Activated CD4-positive, alpha-beta T cell treated with anti-CD3 and anti-CD28 coated beads, Interleukin-2, amount 50 U/mL, for 48 hours (primary cell): Measurements from ENCODE around the gene ADGRB2.
"Not testable (repeated sequence)": the region's sequence is repeated elsewhere in the genome, so short reads cannot be mapped to it uniquely, and the experiment has no call there.

Source experiments
- DNase-seq, 2 experiments: peaks; one replicate each; pipeline ENCODE4 v3.0.0-alpha.2; 2020

The ADGRB2 gene

DNA sequence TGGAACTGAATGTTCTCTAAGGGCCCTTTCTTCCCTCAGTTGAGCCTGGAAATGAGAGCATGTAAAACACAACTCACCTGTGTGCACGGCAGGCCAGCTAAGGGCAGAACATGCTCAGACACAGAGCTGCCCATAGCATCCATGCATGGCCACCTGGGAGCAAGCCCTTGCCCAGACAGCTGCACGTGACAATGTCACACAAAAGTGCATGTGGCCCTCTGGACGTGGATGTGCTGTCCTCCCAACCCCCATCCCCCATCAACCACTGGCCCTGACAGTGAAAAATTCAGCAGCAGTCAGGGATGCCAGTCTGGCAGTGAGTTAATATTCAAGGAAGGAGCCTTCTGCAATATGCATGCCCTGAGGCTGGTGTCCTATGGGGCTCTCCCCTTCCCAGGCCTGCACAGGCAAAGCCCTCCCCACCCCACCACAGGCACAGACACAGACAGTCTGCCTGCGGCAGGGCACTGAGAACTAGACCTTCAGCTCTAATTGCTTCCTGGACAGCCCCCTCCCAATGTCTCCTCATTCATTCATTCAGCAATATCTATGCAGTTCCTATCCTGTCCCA, 45.7 kb downstream of the ADGRB2 start:
- no peak for DNase-seq

DNA sequence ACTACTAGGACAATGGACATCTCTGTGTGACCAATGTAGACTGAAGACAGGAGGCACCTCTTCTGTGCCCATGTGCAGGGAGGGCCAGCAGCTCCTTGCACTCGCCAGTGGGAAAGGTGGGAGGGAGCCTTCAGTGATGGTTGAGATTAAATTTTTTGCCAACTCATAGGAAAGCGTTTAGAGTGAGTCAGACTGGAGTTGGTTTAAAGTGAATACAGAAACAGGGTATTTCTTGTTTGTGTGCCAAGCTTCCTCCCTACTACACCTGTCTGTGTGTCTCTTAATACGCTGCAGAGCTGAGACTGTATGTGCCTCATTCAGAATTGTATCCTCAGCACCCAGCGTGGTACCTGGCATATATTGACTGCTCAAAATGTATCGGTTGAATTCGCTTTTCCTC, 46.8 kb downstream of the ADGRB2 start:
- no peak for DNase-seq

DNA sequence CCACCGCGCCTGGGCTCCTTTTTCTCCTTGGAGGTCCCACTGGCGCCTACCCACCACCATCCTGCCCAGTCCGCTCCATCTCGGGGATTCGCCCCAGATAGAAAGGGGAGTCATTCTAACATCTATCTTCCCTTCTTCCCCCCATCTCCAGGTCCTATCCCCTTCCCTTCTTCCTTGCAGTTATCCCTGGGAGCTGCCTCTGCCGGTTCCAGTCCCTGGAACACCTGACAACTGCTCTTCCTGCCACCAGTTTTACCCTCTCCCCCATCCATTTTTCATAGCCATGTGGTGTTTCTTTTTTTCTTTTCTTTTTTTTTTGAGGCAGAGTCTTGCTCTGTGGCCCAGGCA, 48.3 kb downstream of the ADGRB2 start:
- no peak for DNase-seq

DNA sequence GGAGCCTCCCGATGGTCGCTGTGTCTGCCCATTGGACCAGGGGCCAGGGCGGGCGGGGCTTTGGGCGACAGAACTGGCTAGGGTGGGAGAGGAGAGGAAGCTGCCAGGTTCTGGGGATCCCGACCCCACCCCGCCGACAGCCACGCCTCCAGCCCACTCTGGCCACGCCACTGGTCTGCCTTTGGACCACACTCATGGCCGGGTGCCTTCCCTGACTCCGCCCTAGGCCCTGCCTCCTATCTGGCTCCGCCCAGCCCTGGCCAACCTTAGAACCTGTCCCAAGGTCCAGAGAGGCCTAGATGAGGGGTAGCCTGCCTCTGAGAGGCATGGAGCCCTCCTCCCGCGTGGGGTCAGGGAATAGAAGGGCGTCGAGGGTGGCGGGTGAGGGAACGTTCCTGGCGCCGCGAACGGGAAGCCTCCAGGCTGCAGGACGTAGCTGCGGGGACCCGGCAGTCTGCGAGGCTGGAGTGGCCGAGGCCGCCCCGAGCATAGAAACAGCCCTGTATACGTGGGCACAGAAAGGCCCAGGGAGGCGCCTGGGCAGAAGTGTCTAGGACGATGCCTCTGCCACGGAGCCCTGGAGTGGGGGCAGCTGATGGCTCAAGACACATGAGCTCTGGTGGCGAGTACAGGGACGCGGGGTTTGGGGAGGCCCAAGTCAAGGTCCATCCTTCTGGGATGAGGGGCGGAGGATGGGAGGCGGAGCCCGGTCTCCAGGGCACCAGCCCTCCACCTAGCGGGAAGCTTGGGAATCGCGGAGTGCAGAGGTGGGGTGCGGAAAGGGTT, 48.9 kb downstream of the ADGRB2 start:
- DNase-seq = peak; percentile 62 to 69

DNA sequence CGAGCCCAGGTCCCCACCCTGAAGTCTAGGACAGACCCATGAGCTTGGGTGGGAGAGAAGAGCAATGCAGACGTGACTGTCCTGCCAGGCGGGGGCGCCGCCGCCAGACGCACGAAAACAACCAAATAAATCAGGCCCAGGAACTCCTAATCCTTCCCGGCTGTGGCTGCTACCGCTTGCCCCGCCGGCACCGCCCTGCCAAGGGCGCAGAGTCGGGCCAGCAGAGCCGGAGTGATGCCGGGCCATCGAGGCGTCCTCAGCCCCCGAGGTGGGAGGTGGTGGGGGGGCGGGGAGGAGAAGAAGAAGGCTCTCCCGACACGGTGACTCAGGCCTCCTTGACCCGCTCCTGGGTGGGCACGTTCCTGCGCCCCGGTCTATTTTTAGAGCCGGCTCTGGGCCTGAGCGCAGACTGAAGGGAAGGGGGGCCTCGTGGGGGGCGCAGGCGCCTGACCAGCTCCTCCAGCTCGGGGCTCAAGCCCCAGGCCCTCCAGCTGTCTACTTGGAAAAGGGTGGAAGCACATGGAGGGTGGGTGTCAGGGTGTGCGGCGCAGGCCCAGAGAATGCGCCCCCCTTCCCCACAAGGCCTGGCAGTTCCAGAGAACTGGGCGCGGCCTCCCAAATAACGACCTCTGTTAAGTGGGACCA, 49.6 kb downstream of the ADGRB2 start:
- peak; percentile 30 to 38 for DNase-seq

DNA sequence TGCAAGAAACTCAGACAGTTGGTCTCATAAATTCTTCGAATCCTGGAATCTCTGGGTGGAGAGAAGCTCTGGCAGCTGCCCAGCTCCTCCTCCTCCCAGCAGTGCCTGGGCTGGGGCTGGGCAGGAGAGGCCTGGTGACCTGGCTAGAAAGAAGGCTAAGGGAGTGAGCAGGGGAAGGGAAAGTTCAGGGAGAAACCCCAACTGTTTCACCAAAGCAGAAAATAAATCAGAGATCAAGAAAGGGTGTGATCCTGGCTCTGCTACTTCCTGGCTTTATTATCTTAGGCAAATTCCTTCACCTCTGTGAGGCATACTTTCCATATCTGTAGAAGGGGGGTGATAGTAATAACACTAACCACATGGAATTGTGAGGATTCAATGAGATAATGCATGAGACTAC, 51.5 kb downstream of the ADGRB2 start:
- DNase-seq = no peak

DNA sequence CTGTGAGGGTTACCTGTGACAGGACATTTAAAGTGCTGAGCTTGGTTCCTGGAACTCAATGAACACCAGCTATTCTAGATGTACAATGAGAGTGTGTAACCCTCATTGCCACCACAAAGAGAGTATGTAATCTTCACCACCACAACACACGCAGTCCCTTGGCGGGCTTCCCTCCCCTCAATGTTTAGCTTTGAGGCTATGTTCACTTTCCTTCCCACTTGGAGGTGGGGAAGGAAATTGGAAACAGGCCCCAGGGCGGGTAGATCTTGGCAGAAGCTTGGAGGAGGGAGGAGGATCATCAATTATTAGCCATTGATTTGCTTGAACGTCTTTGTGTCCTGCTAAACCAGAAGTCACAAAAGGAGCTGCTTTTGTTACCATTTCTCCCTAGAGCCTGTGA, 52.1 kb downstream of the ADGRB2 start:
- DNase-seq = no peak

DNA sequence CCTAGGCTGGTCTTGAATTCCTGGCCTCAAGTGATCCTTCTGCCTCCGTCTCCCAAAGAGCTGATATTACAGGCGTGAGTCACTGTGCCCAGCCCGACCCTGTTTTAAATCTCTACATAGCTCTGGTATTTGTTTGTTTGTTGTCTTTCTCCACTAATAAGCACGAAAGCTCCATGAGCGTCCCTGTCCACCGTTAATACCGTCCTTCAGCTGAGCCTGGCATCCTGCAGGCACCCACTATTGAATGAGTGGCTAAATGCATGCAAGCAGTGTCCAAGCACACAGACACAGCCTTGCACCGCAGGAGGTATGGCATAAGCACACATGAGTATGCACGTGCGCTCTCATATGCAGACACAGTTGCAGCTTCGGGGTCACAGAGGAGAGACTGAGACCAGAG, 55.8 kb downstream of the ADGRB2 start:
- DNase-seq = no peak

DNA sequence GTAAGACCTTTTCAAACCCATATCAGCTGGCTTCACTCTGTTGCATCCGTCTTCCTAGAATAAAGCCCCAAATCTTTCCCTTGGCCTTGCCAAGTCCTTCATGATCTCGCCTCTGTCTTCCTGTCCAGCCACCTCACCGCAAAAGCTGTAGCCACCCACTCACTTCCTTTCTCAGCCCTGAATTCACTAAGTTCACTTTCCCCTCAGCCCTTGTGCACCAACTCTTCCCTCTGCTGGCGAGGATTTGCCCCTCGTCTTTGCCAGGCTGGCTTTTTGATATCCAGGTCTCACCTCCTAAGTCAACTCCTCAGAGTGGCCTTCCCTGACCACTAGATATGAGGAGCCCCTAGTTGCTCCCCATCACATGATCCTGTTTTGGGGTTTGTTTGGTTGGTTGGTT, 56.4 kb downstream of the ADGRB2 start:
- peak; percentile 18 to 28 for DNase-seq

DNA sequence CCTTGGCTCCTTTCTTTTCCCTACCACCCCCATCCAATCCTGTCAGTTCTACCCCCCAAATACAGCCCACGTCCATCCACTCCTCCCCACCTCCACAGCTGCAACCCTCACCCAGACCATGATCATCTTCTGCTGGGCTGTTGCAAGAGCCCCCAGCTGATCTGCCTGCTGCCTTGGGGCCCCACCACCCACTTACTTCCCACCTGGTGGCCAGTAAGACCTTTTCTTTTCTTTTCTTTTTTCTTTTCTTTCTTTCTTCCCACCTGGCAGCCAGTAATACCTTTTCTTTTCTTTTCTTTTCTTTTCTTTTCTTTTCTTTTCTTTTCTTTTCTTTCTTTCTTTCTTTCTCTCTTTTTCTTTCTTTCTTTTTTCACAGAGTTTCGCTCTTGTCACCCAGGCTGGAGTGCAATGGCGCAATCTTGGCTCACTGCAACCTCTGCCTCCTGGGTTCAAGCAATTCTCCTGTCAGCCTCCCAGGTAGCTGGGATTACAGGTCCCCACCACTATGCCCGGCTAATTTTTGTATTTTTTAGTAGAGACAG, 57.0 kb downstream of the ADGRB2 start:
- not testable (repeated sequence) for DNase-seq

DNA sequence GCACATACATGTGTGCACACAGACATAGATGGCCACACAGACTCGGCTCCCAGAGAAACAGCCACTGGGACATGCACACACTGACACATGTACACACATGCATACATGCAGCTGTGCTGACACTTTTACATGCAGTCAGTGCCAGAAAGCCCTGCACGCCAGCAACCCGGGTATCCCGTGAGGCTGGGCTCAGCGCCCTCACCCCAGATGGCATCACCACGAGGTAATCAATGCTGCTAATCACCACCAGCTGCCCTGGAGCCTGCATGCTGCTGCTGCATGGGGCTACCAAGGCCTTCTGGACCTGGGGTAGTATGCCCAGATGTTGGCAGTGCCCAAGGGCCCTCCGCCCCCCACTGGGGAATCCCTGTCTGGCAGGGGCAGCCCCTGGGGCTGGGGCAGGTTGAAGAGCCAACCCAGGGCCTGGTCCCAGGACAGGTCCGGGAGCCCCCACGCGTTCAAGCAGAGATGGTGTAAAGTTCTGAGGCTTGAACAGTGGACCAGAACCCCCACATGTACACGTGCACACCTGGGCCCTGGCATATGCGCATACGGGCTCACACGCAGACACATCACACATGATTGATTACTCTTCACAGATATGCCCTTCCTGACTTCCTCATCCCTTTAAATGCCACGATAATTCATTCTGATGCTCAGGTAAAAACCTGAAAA, 57.6 kb downstream of the ADGRB2 start:
- DNase-seq = no peak

DNA sequence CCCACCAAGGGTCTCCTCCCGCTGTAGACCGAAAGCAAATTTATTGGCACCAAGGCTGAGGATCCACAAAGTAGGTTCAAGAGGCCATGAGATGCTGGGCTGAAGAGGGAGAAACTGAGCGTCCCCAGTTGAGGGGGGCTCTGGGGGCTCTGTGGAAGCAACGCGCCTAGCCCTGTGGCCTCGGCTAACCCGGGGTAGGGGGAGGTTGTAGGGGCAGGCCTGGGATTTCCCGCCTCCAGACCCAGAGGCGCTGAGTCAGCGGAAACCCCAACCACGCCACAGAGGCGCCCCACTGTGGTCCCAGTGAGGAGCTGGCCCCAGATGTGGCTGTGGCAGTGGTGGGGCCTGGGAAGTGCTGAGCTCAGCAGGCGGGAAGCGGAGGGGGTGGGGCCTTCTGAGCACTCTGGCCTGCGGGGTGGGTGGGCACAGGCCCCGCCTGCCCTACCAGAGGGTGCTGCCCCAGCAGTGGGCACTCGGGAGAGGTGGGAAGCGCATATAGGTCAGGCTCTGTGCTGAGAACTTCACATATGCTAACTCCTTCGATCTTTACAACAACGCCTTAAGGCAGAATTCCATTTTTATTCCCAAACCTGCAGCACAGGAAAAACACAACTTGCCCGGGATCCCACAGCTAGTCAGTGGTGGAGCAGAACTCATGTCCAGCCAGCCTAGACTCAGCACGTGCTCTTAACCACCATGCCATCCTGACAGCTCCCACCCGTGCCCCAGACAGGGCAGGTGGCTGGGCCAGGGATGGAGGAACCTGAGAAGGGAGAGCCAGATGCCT, 58.9 kb downstream of the ADGRB2 start:
- peak; percentile 75 to 82 for DNase-seq

DNA sequence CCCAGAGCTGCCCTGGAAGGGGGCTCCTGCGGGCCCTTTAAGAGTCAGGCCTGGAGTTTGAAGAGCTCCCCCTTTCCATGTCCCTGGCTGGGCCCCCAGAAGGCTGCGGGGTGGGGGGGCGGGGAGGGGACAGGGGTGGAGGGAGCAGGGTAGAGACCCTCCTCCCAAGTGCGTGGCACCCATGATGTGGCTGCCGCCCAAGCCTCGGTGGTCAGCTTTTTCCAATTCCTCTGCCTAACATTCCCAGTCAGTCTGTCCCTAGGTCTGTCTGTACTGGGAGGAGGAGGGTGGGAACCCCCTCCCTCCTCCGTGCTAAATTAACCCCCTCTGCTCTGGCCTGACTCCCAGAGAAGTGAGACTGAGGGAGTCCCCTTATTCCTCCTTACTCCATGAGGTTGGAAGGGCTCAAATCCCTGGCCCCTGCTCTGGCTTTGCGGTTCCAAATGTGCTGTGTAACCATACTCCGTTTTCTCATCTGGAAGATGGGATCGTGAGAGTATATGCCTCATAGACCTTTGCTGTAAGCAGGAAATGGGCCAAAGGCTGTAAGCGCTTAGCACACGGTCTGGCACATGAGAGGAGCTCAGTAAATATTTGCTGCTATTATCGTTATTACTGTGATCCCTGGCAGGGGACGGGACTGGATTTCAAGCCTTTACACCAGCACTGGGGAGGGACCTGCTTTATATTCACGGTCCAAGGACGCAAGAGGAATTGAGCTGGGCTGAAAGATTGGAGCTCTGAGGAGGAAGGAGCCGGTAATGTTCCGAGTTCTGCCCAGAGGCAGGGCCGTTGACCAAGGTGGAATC, 59.7 kb downstream of the ADGRB2 start:
- DNase-seq = no peak

DNA sequence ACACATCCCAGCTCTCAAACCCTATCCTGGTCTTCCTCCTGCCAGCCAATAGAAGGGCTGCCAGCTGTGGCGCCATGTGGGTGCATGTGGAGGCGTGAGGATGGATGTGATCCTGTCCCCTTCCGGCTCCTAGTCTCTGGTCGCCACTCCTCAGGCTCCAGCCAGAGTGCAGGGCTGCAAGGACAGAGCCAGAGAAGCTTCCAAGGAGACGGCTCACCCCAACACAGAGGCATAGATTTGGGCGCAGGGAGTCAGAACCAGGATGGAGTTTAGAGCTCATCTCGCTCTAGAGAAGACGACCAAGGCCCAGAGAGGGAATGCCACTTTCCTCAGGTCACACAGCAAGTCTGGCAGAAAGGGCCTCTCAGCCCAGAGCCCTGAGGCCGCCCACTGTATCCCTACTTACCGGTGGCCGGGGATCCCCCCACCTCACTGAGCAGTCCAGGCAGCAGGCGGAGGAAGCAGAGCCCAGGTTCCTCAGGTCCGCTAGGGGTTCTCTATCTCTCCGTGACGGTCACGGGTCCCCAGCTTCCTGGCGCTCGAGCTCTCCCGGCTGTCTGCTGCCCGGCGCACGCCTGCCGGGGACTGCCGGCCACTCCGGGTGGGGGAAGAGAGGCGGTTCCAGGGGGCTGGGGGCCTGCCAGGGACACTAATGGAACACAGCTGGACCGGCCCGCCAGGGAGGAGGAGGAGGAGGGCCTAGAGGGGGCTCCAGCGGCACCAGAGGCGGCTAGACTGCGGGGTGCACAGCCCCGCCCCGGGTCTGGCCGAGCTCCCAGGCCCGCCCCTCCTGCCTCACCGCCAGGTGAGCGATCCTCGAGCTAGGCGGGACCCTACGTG, 60.5 kb downstream of the ADGRB2 start, which contains the start of gene COL16A1:
Gene COL16A1, minus strand, starts transcription at position 587 of the 840 bp plus-strand sequence. CDS start 1,824 bp downstream, outside the sequence.
- DNase-seq = no peak

DNA sequence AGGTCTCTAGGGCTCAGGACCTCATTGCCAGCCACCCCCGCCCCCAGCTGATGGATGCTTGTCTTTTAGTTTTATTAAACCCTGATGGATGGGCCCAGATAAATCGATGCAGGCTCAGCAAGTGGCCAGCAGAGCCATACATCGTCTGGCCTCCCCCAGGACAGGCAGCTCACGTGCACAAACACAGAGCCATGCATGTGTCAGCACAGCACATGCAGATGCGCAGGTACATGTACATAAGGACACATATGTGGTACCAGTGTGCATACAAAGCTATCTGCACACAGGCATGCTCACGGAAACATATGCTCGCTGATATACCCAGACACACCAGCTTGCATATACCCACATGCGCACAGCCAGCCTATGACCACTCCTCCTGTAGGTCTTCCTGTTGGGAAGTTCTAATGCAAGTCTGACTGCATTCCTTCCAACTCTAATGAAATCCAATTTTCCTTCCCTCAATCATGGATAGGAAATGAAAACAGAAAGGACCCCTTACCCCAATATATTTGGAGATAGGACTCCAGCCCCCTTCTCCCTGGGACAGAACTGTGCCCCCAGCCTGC, 61.2 kb downstream of the ADGRB2 start:
- DNase-seq = no peak

DNA sequence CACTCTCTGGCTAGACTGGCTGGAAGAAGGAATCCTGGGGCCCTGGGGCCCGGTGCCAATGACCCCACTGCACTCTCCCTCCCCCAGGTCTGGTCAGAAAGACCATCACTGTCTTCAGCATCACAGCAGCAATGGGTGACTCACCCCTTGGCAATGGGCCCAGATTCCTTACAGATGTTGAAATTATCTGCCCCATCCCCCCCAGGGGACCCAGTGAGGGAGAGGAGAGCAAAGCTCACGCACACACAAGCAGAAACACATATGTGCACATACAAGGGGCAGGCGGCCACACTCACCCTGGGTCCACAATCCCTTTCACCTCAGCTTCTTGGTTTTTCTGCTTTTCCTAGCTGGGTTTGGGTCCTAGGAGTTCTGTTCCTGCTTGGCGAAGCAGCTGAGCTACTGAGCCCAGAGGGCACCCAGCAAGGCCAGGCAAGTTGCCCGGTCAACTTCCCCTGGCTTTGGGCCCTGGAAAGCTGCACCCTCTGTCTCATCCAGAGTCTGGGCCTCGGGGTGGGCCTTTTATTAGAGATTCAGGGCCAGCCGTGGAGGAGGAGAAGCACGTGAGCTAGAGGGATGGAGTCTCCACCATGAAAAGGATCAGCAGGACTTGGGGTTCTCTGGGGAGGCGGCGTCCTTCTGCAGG, 62.9 kb downstream of the ADGRB2 start:
- DNase-seq = peak; percentile 40

DNA sequence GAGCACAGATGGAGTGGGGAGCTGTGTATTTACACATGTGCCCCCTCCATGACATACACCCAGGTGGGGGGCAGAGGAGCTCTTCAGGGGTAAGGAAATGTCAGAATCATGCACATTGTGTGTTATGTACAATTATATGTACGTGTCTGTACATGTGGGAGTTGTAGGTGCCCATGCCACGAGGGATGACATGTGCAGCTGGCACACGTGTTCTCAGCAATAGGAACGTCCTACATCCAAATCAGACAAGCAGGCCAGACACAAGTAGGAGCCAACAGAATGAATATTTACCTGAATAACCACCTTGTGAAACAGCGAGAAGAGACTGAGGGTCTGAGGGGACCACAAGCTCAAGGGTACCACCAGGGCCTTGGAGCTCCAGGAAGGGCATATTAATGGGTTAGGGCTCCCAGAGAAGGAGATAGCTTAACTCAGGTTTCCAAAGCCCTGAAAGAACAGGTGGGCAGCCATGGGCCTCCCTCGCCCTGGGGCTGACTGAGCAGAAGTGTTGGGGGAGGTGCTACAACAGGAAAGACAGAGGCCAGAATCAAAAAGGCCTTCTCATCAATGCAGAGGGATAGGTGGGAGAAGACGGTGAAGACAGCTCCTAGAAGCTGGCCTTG, 63.6 kb downstream of the ADGRB2 start:
- no peak for DNase-seq

DNA sequence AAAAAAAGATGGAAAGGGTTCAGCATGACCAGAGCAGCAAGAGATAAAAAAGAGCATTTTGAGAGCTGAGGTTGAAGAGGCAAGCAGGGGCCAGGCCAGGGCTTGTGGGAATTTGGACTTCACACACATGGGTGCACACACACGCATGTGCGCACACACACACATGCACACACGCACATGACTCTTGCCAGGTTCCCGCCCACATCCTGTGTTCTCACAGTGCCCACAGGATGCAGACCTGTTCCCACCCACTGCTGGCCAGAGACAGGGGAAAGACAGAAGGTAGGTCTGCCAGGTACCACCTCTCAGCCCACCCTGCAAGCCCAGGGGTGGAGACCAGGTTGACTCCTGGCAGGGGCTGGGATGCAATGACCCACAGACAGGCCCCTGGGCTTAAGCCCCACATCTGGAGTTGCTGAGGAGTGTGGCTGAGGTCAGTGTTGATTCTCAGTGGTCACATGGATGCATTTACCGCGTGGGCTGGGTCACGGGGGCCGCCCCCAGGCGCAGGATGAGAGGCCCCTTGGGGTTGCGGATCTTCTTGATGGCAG, 64.7 kb downstream of the ADGRB2 start:
- DNase-seq = peak in 1 of 2 experiments; percentile 20
